Measurements from ENCODE around the gene NOX4.

DNA sequence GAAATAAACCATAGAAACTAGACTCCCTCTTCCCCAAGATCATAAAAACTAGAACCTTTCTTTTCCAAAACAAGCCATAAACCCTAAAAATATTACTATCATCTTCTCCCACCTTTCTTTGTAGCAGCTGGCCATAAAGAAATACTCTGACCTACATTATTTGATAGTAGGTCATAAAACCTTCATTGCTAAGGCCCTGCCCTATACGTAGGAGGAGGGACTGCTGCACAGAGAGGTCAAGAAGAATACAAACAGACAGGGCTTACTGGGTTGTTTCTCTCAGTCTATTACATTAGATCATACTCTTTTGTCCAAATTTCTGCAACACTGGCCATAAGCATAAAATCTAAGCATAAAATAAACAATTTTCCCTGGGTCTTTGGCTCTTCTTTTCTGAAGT, 212.0 kb downstream of the NOX4 start:
- TF ChIP-seq, protein P1, sequence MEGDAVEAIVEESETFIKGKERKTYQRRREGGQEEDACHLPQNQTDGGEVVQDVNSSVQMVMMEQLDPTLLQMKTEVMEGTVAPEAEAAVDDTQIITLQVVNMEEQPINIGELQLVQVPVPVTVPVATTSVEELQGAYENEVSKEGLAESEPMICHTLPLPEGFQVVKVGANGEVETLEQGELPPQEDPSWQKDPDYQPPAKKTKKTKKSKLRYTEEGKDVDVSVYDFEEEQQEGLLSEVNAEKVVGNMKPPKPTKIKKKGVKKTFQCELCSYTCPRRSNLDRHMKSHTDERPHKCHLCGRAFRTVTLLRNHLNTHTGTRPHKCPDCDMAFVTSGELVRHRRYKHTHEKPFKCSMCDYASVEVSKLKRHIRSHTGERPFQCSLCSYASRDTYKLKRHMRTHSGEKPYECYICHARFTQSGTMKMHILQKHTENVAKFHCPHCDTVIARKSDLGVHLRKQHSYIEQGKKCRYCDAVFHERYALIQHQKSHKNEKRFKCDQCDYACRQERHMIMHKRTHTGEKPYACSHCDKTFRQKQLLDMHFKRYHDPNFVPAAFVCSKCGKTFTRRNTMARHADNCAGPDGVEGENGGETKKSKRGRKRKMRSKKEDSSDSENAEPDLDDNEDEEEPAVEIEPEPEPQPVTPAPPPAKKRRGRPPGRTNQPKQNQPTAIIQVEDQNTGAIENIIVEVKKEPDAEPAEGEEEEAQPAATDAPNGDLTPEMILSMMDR (conservative IDR thresholded peaks at IDR 0.05): no peak
- no peak for TF ChIP-seq EZH2 (IDR thresholded peaks at IDR 0.05; ENCODE audit: low read depth)

Data from PC-9 (cell line).